Endothelial cell of umbilical vein (primary cell): ENCODE results near the gene DISP2.

ENCODE experiments used
- CTCF ChIP-seq, 2 donors: IDR thresholded peaks; 1 replicate in 1 of 2; 2 replicates in 1 of 2; pipeline ENCODE4 v1.5.1; 2011; ENCODE audit warnings: low read length in 2 of 2, mild to moderate bottlenecking in 2 of 2, moderate library complexity in 2 of 2, control low read depth in 1 of 2, inconsistent platforms in 1 of 2, low read depth in 1 of 2; ENCODE audit not compliant: insufficient read depth in 1 of 2; ENCODE audit errors: extremely low read depth in 1 of 2
- POLR2AphosphoS5 ChIP-seq: IDR thresholded peaks from 2 replicates; pipeline ENCODE4 v1.6.1; 2012; ENCODE audit warnings: low read depth, mild to moderate bottlenecking, control low read depth, low read length, moderate library complexity; ENCODE audit not compliant: insufficient read depth

- no peak for TF ChIP-seq POLR2AphosphoS5
- TF ChIP-seq CTCF (IDR thresholded peaks at IDR 0.05; ENCODE audit: extremely low read depth in 1 of 2, insufficient read depth in 1 of 2, low read depth in 1 of 2, low read length in 2 of 2): no peak
Measured at GRCh38 chr15:40349163-40349562, 8.9 kb upstream of the DISP2 start.
